H9 (cell line): Measurements from ENCODE around the gene DIAPH3. TPM values are rescaled to one million over a fixed set of nuclear protein-coding genes. Genes with fewer than 3 reads are reported as not detected.

Experiments
- DNase-seq: peaks from one replicate; pipeline ENCODE4 v3.0.0-alpha.2; 2017
- H2AFZ ChIP-seq: one replicate; pipeline ENCODE4 v1.6.1; 2013; ENCODE audit warnings: mild to moderate bottlenecking, low read length, control low read depth, moderate library complexity
- H2AK5ac ChIP-seq: 2 replicates; pipeline ENCODE4 v1.6.1; 2013; ENCODE audit warnings: low read length, control low read depth, mixed read lengths; ENCODE audit not compliant: insufficient read length
- H2BK120ac ChIP-seq: one replicate; pipeline ENCODE4 v1.6.1; 2013; ENCODE audit warnings: low read depth, mild to moderate bottlenecking, low read length, control low read depth, inconsistent platforms; ENCODE audit not compliant: poor library complexity, severe bottlenecking
- H2BK12ac ChIP-seq: 2 replicates; pipeline ENCODE4 v1.6.1; 2013; ENCODE audit warnings: low read length, control low read depth, mixed read lengths, low read depth; ENCODE audit not compliant: insufficient read length
- H2BK15ac ChIP-seq: 2 replicates; pipeline ENCODE4 v1.6.1; 2013; ENCODE audit warnings: low read depth, low read length, control low read depth
- H2BK20ac ChIP-seq: one replicate; pipeline ENCODE4 v1.6.1; 2013; ENCODE audit warnings: low read depth, mild to moderate bottlenecking, low read length, control low read depth, inconsistent platforms; ENCODE audit not compliant: poor library complexity, severe bottlenecking
- H2BK5ac ChIP-seq: 2 replicates; pipeline ENCODE4 v1.6.1; 2013; ENCODE audit warnings: low read length, control low read depth, mixed read lengths; ENCODE audit not compliant: insufficient read length
- H3K14ac ChIP-seq: 2 replicates; pipeline ENCODE4 v1.6.1; 2013; ENCODE audit warnings: low read length, control low read depth; ENCODE audit not compliant: insufficient read depth
- H3K18ac ChIP-seq: 2 replicates; pipeline ENCODE4 v1.6.1; 2013; ENCODE audit warnings: low read depth, mild to moderate bottlenecking, mixed read lengths, low read length, control low read depth; ENCODE audit not compliant: insufficient read length
- H3K23ac ChIP-seq: 2 replicates; pipeline ENCODE4 v1.6.1; 2013; ENCODE audit warnings: low read length, control low read depth, mixed read lengths, low read depth; ENCODE audit not compliant: insufficient read length
- H3K23me2 ChIP-seq: 2 replicates; pipeline ENCODE4 v1.6.1; 2013; ENCODE audit warnings: low read depth, mild to moderate bottlenecking, mixed read lengths, low read length, control low read depth; ENCODE audit not compliant: insufficient read length, poor library complexity, severe bottlenecking
- H3K27ac ChIP-seq: 2 replicates; pipeline ENCODE4 v1.5.1; 2013; ENCODE audit warnings: low read length, control low read depth, mixed read lengths, low read depth; ENCODE audit not compliant: insufficient read length
- H3K27me3 ChIP-seq: 2 replicates; pipeline ENCODE4 v1.6.1; 2013; ENCODE audit warnings: low read length, control low read depth, inconsistent platforms; ENCODE audit not compliant: insufficient read depth
- H3K4ac ChIP-seq: 2 replicates; pipeline ENCODE4 v1.6.1; 2013; ENCODE audit warnings: low read depth, mild to moderate bottlenecking, control low read depth, inconsistent platforms, low read length, moderate library complexity
- H3K4me1 ChIP-seq: 2 replicates; pipeline ENCODE4 v1.6.1; 2013; ENCODE audit warnings: low read length, control low read depth, inconsistent platforms; ENCODE audit not compliant: insufficient read depth
- H3K4me2 ChIP-seq: 2 replicates; pipeline ENCODE4 v1.6.1; 2013; ENCODE audit warnings: low read length, control low read depth, mixed read lengths; ENCODE audit not compliant: insufficient read length, insufficient read depth
- H3K56ac ChIP-seq: 2 replicates; pipeline ENCODE4 v1.6.1; 2013; ENCODE audit warnings: low read depth, mild to moderate bottlenecking, mixed read lengths, low read length, control low read depth; ENCODE audit not compliant: insufficient read length
- H3K79me1 ChIP-seq: 2 replicates; pipeline ENCODE4 v1.6.1; 2013; ENCODE audit warnings: low read depth, mild to moderate bottlenecking, moderate library complexity, low read length, control low read depth, inconsistent platforms; ENCODE audit not compliant: insufficient read depth, poor library complexity, severe bottlenecking
- H3K79me2 ChIP-seq: 2 replicates; pipeline ENCODE4 v1.6.1; 2013; ENCODE audit warnings: low read length, control low read depth, inconsistent platforms; ENCODE audit not compliant: insufficient read depth
- H3K9ac ChIP-seq: 2 replicates; pipeline ENCODE4 v1.6.1; 2013; ENCODE audit warnings: low read length, control low read depth, mixed read lengths; ENCODE audit not compliant: insufficient read length; ENCODE audit errors: extremely low read depth
- H3K9me3 ChIP-seq: one replicate; pipeline ENCODE4 v1.6.1; 2013; ENCODE audit warnings: low read depth, low read length, inconsistent platforms; ENCODE audit not compliant: control insufficient read depth
- H3T11ph ChIP-seq: one replicate; pipeline ENCODE4 v1.6.1; 2013; ENCODE audit warnings: mild to moderate bottlenecking, low read length, control low read depth, inconsistent platforms
- H4K20me1 ChIP-seq: one replicate; pipeline ENCODE4 v1.6.1; 2013; ENCODE audit not compliant: control insufficient read depth, insufficient read length, insufficient read depth
- H4K5ac ChIP-seq: 2 replicates; pipeline ENCODE4 v1.6.1; 2013; ENCODE audit warnings: low read depth, mild to moderate bottlenecking, mixed read lengths, low read length, control low read depth; ENCODE audit not compliant: insufficient read length
- H4K8ac ChIP-seq: replicated peaks from 2 replicates; pipeline ENCODE4 v1.6.1; 2013; ENCODE audit warnings: low read length, control low read depth, mixed read lengths, low read depth; ENCODE audit not compliant: insufficient read length
- H4K91ac ChIP-seq: 2 replicates; pipeline ENCODE4 v1.6.1; 2013; ENCODE audit warnings: low read depth, mild to moderate bottlenecking, moderate library complexity, mixed read lengths, low read length, control low read depth; ENCODE audit not compliant: insufficient read length
- H3K27ac Mint-ChIP-seq, 3 experiments: 2 replicates in 2 of 3; 3 replicates in 1 of 3; pipeline ENCODE4 v1.8.0; 2020 to 2021; ENCODE audit warnings: mixed read lengths in 3 of 3, mild to moderate bottlenecking in 1 of 3, moderate library complexity in 1 of 3
- H3K27me3 Mint-ChIP-seq: 2 replicates; pipeline ENCODE4 v1.8.0; 2021; ENCODE audit warnings: low read depth, mild to moderate bottlenecking, moderate library complexity, mixed read lengths
- H3K36me3 Mint-ChIP-seq, 3 experiments: 2 replicates in 2 of 3; 3 replicates in 1 of 3; pipeline ENCODE4 v1.8.0; 2020 to 2021; ENCODE audit warnings: low read depth in 3 of 3, mixed read lengths in 3 of 3; ENCODE audit not compliant: insufficient read depth in 1 of 3
- H3K4me1 Mint-ChIP-seq, 2 experiments: 2 replicates each; pipeline ENCODE4 v1.8.0; 2020; ENCODE audit warnings: mixed read lengths in 2 of 2
- H3K4me3 Mint-ChIP-seq, 2 experiments: 2 replicates in 1 of 2; 3 replicates in 1 of 2; pipeline ENCODE4 v1.8.0; 2020 to 2021; ENCODE audit warnings: mild to moderate bottlenecking in 2 of 2, mixed read lengths in 2 of 2, moderate library complexity in 1 of 2
- H3K9me3 Mint-ChIP-seq, 2 experiments: 2 replicates in 1 of 2; 3 replicates in 1 of 2; pipeline ENCODE4 v1.8.0; 2020; ENCODE audit warnings: mild to moderate bottlenecking in 2 of 2, mixed read lengths in 2 of 2, moderate library complexity in 1 of 2
- WGBS: extraction: QIAGEN DNeasy Blood & Tissue Kit; methylation state at CpG from one replicate; pipeline ENCODE4 v1.1.7; 2013; ENCODE audit warnings: missing lambda C conversion rate, low lambda C conversion rate, mixed read lengths; ENCODE audit not compliant: insufficient read length; ENCODE audit errors: extremely low coverage; 5-methylcytosine and 5-hydroxymethylcytosine counted together
- total RNA-seq: library from RNA; stranded (reverse); gene quantifications from 2 replicates; pipeline ENCODE4 v1.2.1, GENCODE V29; 2021
- TF ChIP-seq, protein P1 (sequence below): fragments of 200-600 bp; sonication (generic); conservative IDR thresholded peaks from 3 replicates; pipeline ENCODE4 v1.8.0; 2021; ENCODE audit warnings: antibody characterized with exemption, mild to moderate bottlenecking

The DIAPH3 gene
- total RNA-seq, 1 experiment from 2014 or later = 23.1 TPM

DNA sequence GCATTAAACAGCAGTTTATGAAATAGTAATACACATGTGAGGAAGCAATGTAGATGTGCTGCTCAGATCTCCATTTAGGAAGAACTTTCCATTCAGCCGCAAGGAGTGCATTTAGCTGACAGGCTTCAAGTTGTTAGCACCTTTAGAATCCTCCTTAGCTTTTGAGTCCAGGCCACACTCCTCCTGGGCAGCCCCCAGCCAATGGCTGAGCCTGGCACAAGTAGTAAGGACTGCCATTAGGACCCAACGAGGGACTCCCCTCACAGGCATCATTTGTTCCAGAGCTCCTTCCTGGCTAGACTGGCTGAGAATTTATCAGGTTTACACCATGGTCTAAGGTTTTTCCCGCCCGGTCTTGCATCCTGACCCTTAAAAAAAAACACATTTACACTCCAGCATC is 201.4 kb downstream of the DIAPH3 start:
- Histone ChIP-seq H2BK15ac (no peak overlapping the region), H3K4me1 (no peaks in the 10 kb centered on the region), H2BK120ac (no peak overlapping the region), H3K79me2 (no peaks in the 10 kb centered on the region), H3K9ac (no peak overlapping the region), H2BK5ac (no peak overlapping the region), H2AFZ (no peak overlapping the region), H3K23me2 (no peaks in the 10 kb centered on the region), H3K56ac (no peak overlapping the region), H3K4ac (no peak overlapping the region), H2BK12ac (no peak overlapping the region), H4K20me1 (no peaks in the 10 kb centered on the region), H3T11ph (no peak overlapping the region), H4K5ac (no peak overlapping the region), H3K27me3 (no peaks in the 10 kb centered on the region), H2BK20ac (no peak overlapping the region), H3K14ac (no peak overlapping the region), H4K91ac (no peak overlapping the region), H4K8ac (no peak overlapping the region), H2AK5ac (no peak overlapping the region), H3K23ac (no peak overlapping the region), H3K4me2 (no peak overlapping the region), H3K27ac (no peak overlapping the region), H3K79me1 (no peaks in the 10 kb centered on the region), H3K18ac (no peak overlapping the region), H3K9me3 (no peaks in the 10 kb centered on the region)
- WGBS = no CpG with 5 or more reads among the region's 4 CpGs
- TF ChIP-seq, protein P1, sequence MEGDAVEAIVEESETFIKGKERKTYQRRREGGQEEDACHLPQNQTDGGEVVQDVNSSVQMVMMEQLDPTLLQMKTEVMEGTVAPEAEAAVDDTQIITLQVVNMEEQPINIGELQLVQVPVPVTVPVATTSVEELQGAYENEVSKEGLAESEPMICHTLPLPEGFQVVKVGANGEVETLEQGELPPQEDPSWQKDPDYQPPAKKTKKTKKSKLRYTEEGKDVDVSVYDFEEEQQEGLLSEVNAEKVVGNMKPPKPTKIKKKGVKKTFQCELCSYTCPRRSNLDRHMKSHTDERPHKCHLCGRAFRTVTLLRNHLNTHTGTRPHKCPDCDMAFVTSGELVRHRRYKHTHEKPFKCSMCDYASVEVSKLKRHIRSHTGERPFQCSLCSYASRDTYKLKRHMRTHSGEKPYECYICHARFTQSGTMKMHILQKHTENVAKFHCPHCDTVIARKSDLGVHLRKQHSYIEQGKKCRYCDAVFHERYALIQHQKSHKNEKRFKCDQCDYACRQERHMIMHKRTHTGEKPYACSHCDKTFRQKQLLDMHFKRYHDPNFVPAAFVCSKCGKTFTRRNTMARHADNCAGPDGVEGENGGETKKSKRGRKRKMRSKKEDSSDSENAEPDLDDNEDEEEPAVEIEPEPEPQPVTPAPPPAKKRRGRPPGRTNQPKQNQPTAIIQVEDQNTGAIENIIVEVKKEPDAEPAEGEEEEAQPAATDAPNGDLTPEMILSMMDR = no peak
- Mint-ChIP-seq H3K4me1 (peaks cover 5 to 10% of the 10 kb centered on the region in 2 experiments), H3K27ac (no peak overlapping the region), H3K4me3 (no peak overlapping the region), H3K36me3 (peaks cover 5 to 15% (median 6%) of the 10 kb centered on the region in 3 experiments), H3K27me3 (no peaks in the 10 kb centered on the region), H3K9me3 (no peaks in the 10 kb centered on the region)
- no peak for DNase-seq
